CD14-positive monocyte (primary cell): ENCODE measurements around the gene NME8. TPM values are rescaled to one million over a fixed set of nuclear protein-coding genes. Genes with fewer than 3 reads are reported as not detected.

Experiments
- DNase-seq, 3 donors: peaks; one replicate each; pipeline ENCODE4 v3.0.0-alpha.2; 2011 to 2022
- H2AFZ ChIP-seq: 2 replicates; pipeline ENCODE4 v1.6.0; 2012; ENCODE audit warnings: mild to moderate bottlenecking, low read depth, low read length, inconsistent platforms; ENCODE audit not compliant: insufficient read depth, poor library complexity, severe bottlenecking
- H3K27ac ChIP-seq, 2 donors: 1 replicate in 1 of 2; 2 replicates in 1 of 2; pipeline ENCODE4 v1.5.1; 2012 to 2013; ENCODE audit warnings: low read length in 2 of 2, control low read depth in 1 of 2, inconsistent platforms in 1 of 2, low read depth in 1 of 2, mild to moderate bottlenecking in 1 of 2
- H3K27me3 ChIP-seq, 2 donors: one replicate each; pipeline versions ENCODE4 v1.6.0 to v1.6.1; 2011 to 2013; ENCODE audit warnings: low read length in 2 of 2; ENCODE audit not compliant: control insufficient read depth in 2 of 2, insufficient read depth in 2 of 2
- H3K36me3 ChIP-seq, 2 donors: replicated peaks in 1 of 2; 1 replicate in 1 of 2; 2 replicates in 1 of 2; pipeline versions ENCODE4 v1.5.1 to v1.6.1; 2012 to 2013; ENCODE audit warnings: low read length in 2 of 2, control low read depth in 1 of 2, inconsistent platforms in 1 of 2, mild to moderate bottlenecking in 1 of 2; ENCODE audit not compliant: insufficient read depth in 2 of 2, control insufficient read depth in 1 of 2
- H3K4me1 ChIP-seq, 2 donors: 1 replicate in 1 of 2; 2 replicates in 1 of 2; pipeline versions ENCODE4 v1.5.1 to v1.6.1; 2012 to 2013; ENCODE audit warnings: low read length in 2 of 2, control low read depth in 1 of 2, inconsistent platforms in 1 of 2, mild to moderate bottlenecking in 1 of 2, moderate library complexity in 1 of 2; ENCODE audit not compliant: insufficient read depth in 2 of 2, control insufficient read depth in 1 of 2
- H3K4me2 ChIP-seq: replicated peaks from 2 replicates; pipeline ENCODE3; 2012; ENCODE audit warnings: low read length, moderate library complexity, mild to moderate bottlenecking; ENCODE audit not compliant: poor library complexity, severe bottlenecking; ENCODE audit errors: extremely low read depth
- H3K4me3 ChIP-seq, 3 experiments: fragments of 200-600 bp in 1 of 3; sonication (generic) in 1 of 3; replicated peaks in 1 of 3; 1 replicate in 2 of 3; 2 replicates in 1 of 3; pipeline ENCODE4 v1.5.1; 2011 to 2013; ENCODE audit warnings: low read length in 3 of 3, mild to moderate bottlenecking in 3 of 3, control low read depth in 2 of 3, low read depth in 2 of 3, inconsistent platforms in 1 of 3, moderate library complexity in 1 of 3
- H3K79me2 ChIP-seq: 2 replicates; pipeline ENCODE4 v1.6.0; 2012; ENCODE audit warnings: mild to moderate bottlenecking, control low read depth, inconsistent platforms, low read length, moderate library complexity; ENCODE audit not compliant: insufficient read depth
- H3K9ac ChIP-seq: 2 replicates; pipeline ENCODE4 v1.6.0; 2017; ENCODE audit warnings: low read length, mild to moderate bottlenecking; ENCODE audit not compliant: insufficient read depth, poor library complexity, severe bottlenecking
- H3K9me3 ChIP-seq, 2 donors: replicated peaks in 1 of 2; 1 replicate in 1 of 2; 2 replicates in 1 of 2; pipeline versions ENCODE4 v1.5.1 to v1.6.1; 2012 to 2013; ENCODE audit warnings: low read length in 2 of 2, control low read depth in 1 of 2; ENCODE audit not compliant: control insufficient read depth in 1 of 2, insufficient read depth in 1 of 2
- H4K20me1 ChIP-seq: 2 replicates; pipeline ENCODE4 v1.6.0; 2012; ENCODE audit warnings: mild to moderate bottlenecking, low read length, control low read depth, moderate library complexity; ENCODE audit not compliant: insufficient read depth
- H3K27ac Mint-ChIP-seq, 7 donors: one replicate each; pipeline ENCODE4 v1.8.0; 2020; ENCODE audit warnings: mild to moderate bottlenecking in 7 of 7, mixed read lengths in 7 of 7, moderate library complexity in 6 of 7, inconsistent platforms in 2 of 7
- H3K27me3 Mint-ChIP-seq, 3 donors: one replicate each; pipeline ENCODE4 v1.8.0; 2021 to 2022; ENCODE audit warnings: low read depth in 3 of 3, mild to moderate bottlenecking in 3 of 3, mixed read lengths in 3 of 3, moderate library complexity in 3 of 3, inconsistent platforms in 1 of 3
- H3K36me3 Mint-ChIP-seq, 2 donors: one replicate each; pipeline ENCODE4 v1.8.0; 2020; ENCODE audit warnings: mixed read lengths in 2 of 2, inconsistent platforms in 1 of 2, mild to moderate bottlenecking in 1 of 2
- H3K4me1 Mint-ChIP-seq: one replicate; pipeline ENCODE4 v1.8.0; 2020; ENCODE audit warnings: mild to moderate bottlenecking, mixed read lengths
- H3K4me3 Mint-ChIP-seq, 2 donors: one replicate each; pipeline ENCODE4 v1.8.0; 2020; ENCODE audit warnings: mild to moderate bottlenecking in 2 of 2, mixed read lengths in 2 of 2, moderate library complexity in 1 of 2
- H3K9me3 Mint-ChIP-seq, 7 donors: one replicate each; pipeline ENCODE4 v1.8.0; 2020 to 2022; ENCODE audit warnings: mixed read lengths in 7 of 7, mild to moderate bottlenecking in 6 of 7, moderate library complexity in 6 of 7, inconsistent platforms in 2 of 7
- CTCF ChIP-seq: fragments of 200-600 bp; IDR thresholded peaks from one replicate; pipeline ENCODE4 v1.8.0; 2022; ENCODE audit warnings: antibody characterized with exemption, mild to moderate bottlenecking
- WGBS: methylation state at CpG from one replicate; pipeline ENCODE4 v1.1.5; 2013; ENCODE audit warnings: missing lambda C conversion rate; ENCODE audit not compliant: insufficient coverage; 5-methylcytosine and 5-hydroxymethylcytosine counted together
- intact Hi-C, 2 donors: fragments of 100-400 bp; cut with micrococcal nuclease; formaldehyde crosslinking; loops; one replicate each; pipeline versions ENCODE4 v1.15.0 to v1.15.1; 2023
- polyA plus RNA-seq, 3 donors: library from polyadenylated mRNA; depleted of rRNA in 1 of 3; unstranded in 2 of 3; stranded (reverse) in 1 of 3; fragments of 300-500 nt in 2 of 3; fragments of >200 nt in 1 of 3; fragmentation: Illumina TruSeq in 2 of 3; gene quantifications; 1 replicate in 2 of 3; 2 replicates in 1 of 3; pipeline ENCODE4 v1.2.3, GENCODE V29; 2012 to 2021

The NME8 gene
- polyA plus RNA-seq, 3 donors: 3.2 to 8.8 (median 4.8) TPM

- no peaks in the 10 kb centered on the region for H3K27me3 ChIP-seq
- TF ChIP-seq CTCF: no peak
- H3K9ac ChIP-seq: no peak overlapping the region
- no peaks in the 10 kb centered on the region for H4K20me1 ChIP-seq
- no peak overlapping the region for H3K4me3 Mint-ChIP-seq
- H3K9me3 ChIP-seq: no peaks in the 10 kb centered on the region
- H3K27ac Mint-ChIP-seq: no peak overlapping the region
- H3K9me3 Mint-ChIP-seq: peaks cover 2 to 6% (median 6%) of the 10 kb centered on the region in 7 donors
- DNase-seq: no peak
- no peaks in the 10 kb centered on the region for H3K79me2 ChIP-seq
- H2AFZ ChIP-seq: no peak overlapping the region
- peaks cover 0 to 6% of the 10 kb centered on the region in 2 donors for H3K36me3 ChIP-seq
- intact Hi-C loops: no loop called here
- H3K36me3 Mint-ChIP-seq: peaks cover 15 to 36% of the 10 kb centered on the region in 2 donors
- H3K4me1 Mint-ChIP-seq: peaks cover 13% of the 10 kb centered on the region
- H3K4me2 ChIP-seq: no peak overlapping the region
- no peak overlapping the region for H3K27ac ChIP-seq
- WGBS: no CpG with 5 or more reads among the region's 2 CpGs
- H3K4me3 ChIP-seq: no peak overlapping the region
- peaks cover 9 to 11% of the 10 kb centered on the region in 2 donors for H3K4me1 ChIP-seq
- H3K27me3 Mint-ChIP-seq: no peaks in the 10 kb centered on the region
Measured at GRCh38 chr7:37823557-37823956, 24.8 kb upstream of the NME8 start.

- H3K4me3 ChIP-seq: no peak overlapping the region
- Mint-ChIP-seq H3K4me3 (no peak overlapping the region), H3K4me1 (peaks cover 15% of the 10 kb centered on the region), H3K36me3 (peaks cover 8 to 35% of the 10 kb centered on the region in 2 donors), H3K27ac (no peak overlapping the region), H3K9me3 (peaks cover 2 to 10% (median 6%) of the 10 kb centered on the region in 7 donors), H3K27me3 (peaks cover 0 to 3% (median 2%) of the 10 kb centered on the region in 3 donors)
- no peaks in the 10 kb centered on the region for H3K27me3 ChIP-seq
- no peak for DNase-seq
- peaks cover 11 to 15% of the 10 kb centered on the region in 2 donors for H3K4me1 ChIP-seq
- no peak overlapping the region for H3K27ac ChIP-seq
- 34% methylated on average over 2 of the region's 3 CpGs for WGBS
- H2AFZ ChIP-seq: no peak overlapping the region
- H3K79me2 ChIP-seq: no peaks in the 10 kb centered on the region
- no peaks in the 10 kb centered on the region for H3K36me3 ChIP-seq
- no peak overlapping the region for H3K9ac ChIP-seq
- H3K9me3 ChIP-seq: no peaks in the 10 kb centered on the region
- H3K4me2 ChIP-seq: no peak overlapping the region
- no peaks in the 10 kb centered on the region for H4K20me1 ChIP-seq
- no peak for TF ChIP-seq CTCF
- intact Hi-C loops: no loop called here
Measured at GRCh38 chr7:37825038-37825437, 23.4 kb upstream of the NME8 start.
